ENCODE measurements around the gene AKAP6.

The AKAP6 gene

DNA sequence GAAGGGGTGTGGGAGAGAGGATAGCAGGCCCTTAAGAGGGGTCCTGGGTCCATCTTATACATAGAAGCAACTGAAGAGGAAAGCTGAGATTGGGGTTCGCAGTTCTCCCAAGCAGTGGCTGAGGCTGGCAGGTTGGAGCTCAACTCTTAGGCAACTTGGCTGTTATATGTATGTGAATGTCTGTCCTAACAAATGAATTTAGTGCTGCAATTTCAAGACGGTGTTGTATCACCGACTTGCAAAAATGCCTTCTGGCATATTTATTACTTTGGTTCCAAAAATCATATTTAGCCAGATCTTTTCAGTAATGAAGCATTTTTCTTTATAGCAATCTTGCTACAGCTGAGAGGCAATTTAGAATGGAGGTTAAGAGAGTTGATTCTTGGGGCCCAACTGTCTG lies 148.3 kb downstream of the AKAP6 start:
- DNase-seq (ENCODE audit: low read depth in 3 of 3, low spot score in 1 of 3) = no peak

DNA sequence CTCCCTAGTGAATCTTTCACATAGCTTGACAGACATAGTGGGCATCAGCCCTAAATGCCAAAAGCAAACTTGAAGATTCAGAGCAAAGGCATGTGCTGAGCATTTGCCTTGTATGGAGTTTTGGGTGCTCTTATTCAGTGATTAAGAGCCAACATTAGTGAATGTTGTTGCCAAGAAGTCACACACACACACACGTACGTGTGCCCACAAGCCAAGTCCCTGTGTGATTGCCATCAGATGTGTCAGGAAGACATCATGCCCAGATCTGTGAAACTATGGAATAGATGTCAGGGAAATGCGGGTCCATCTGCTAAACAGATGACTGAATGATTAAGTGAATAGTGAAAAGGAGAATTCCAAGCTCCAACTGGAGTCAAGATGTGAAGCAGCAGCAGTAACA lies 149.0 kb downstream of the AKAP6 start:
- no peak for DNase-seq (ENCODE audit: low read depth in 3 of 3, low spot score in 1 of 3)

GRCh38 chr14:32480337-32480736 lies 151.2 kb downstream of the AKAP6 start:
- DNase-seq (ENCODE audit: low read depth in 3 of 3, low spot score in 1 of 3) = no peak

DNA sequence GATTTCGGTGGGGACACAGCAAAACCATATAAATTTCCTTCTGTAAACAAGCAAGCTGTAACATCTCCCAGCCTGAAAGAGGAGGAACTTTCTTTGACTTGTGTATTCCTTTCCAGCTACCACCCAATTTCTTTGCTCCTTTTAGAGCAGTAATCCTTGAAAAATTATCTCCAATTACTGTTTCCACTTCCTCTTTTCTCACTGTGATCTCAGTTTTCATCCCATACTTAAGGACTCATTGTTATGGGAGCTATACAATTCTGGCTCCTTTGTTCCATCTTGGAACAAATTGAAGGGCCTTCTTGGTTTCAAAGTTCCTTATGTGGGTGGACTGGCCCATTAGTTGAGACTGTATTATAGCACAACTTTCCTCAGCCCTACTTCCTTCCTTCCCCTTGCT lies 152.6 kb downstream of the AKAP6 start:
- DNase-seq (ENCODE audit: low read depth in 3 of 3, low spot score in 1 of 3) = no peak

GRCh38 chr14:32491416-32492016 lies 162.4 kb downstream of the AKAP6 start:
- no peak for DNase-seq (ENCODE audit: low read depth in 3 of 3, low spot score in 1 of 3)

DNA sequence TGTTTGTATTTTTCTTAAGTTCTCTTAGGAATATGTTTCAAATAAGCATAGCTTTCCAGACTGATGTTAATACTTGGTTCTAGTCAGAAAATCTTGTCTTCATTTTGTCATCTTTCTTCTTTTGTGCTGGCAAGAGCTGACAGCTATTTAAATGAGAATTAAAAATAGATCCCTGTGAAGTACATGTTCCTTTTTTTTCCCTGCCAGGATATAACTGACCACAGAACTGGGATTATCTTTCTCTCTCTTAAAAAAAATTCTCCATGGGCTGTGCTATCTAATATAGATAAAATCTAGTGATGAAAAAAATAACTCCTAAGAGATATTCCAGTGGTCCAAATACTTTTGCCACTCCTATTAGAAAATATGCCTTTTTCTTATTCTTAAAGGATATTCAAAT lies 163.4 kb downstream of the AKAP6 start:
- DNase-seq (ENCODE audit: low read depth in 3 of 3, low spot score in 1 of 3) = no peak

DNA sequence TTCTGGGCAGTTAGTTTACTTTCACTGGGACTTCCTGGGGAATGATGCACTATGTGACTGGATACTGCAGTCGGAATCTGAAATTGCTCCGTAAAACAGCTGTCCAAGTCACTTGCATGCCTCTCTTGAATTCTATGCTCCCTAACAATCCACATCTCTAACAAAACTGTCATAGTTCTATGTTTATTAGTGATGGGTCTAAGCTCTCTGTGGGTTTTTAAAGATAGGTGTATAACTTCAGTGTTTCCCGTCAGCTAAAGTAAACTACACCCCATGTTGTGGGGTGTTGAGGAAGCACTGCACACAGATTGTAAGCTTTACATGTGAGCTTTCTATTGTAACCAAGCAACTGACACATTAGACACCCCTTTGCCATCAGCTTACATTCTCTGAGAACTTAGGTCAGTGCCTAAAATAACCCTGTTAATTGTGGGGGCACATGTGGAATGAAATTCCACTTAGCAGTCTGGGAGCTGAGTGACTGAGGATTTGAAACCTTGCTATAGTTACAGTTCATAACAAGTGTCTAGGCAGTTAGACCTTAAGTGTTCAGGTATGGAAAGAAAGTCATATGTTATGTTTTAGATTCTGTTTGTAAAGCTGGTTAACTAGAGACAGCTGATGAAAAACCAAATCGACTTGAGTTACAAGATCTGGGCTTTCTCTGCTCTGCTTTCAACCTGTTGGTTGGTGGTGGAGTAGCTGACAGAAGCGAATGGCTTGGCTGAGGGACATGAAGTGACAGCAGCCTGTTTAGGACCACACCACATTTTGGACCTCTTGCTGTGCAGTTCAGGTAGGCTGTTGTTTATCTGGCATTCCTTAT lies 165.7 kb downstream of the AKAP6 start:
- DNase-seq (ENCODE audit: low read depth in 3 of 3, low spot score in 1 of 3) = no peak

- no peak for DNase-seq (ENCODE audit: low read depth in 3 of 3, low spot score in 1 of 3)
Measured at GRCh38 chr14:32495435-32495734, 166.3 kb downstream of the AKAP6 start.

- DNase-seq (ENCODE audit: low read depth in 3 of 3, low spot score in 1 of 3) = no peak
Measured at GRCh38 chr14:32497248-32497647, 168.2 kb downstream of the AKAP6 start.

DNA sequence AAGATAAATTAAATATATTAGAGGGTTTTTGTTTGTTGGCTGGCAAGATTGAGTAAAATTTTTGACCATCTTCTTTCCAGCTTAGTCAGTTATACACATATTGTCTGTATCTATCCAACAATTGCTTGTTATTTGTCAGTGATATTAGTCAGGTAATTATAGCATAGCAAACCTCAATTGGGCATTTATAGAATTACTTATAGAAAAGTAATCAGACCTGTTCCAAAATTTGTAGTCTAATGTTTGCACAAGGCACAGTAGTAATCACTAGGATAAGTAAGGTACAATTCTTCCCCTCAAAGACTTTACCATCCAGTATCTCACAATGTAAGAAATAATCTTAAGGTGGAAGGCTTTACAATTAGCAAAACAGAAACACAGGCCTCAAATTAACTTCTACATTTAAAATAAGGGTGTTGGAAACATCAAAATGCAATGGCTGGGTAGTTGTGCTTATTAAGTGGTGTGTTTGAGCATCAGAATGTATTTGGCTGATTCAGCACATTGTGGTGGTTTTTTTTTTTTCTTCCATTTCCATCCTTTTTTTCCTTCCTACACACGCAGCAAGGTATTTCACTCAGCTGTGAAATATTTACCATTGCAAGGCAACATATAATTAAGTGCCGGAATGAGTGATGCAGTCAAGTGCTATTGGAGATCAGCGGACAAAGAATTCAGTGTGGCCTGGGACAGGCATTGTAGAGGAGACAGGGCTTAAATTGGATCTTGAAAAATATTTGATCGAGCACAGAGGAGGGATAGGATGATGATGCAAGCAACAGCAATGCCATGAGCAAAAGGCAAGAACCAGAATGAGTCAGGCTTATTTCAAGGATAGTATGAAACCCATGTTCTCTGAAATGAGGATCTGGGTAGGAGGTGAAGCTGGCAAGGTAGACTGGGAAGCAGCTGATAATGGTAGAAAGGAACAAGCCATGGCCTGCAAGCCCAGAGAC lies 178.2 kb downstream of the AKAP6 start:
- no peak for DNase-seq (ENCODE audit: low read depth in 3 of 3, low spot score in 1 of 3)

DNA sequence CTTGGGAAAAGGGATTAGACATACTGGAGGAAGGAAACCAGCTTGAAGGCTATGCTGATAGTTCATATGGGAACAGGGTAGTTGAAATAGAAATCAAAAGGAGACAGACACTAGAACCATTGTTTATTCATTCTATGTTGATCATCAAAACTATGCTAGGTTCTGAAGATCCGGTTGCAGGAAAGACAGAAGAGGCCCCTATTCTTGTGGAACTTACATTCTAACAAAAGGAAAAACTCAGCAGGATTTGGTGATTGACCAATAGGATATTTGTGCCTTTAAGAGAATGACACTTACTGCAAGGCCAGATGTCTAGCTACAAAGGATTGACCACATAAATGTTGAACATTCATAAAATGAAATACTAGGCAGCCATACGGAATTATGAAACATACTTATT lies 179.2 kb downstream of the AKAP6 start:
- no peak for DNase-seq (ENCODE audit: low read depth in 3 of 3, low spot score in 1 of 3)

- no peak for DNase-seq (ENCODE audit: low read depth in 3 of 3, low spot score in 1 of 3)
Measured at GRCh38 chr14:32509632-32510187, 180.6 kb downstream of the AKAP6 start.

DNA sequence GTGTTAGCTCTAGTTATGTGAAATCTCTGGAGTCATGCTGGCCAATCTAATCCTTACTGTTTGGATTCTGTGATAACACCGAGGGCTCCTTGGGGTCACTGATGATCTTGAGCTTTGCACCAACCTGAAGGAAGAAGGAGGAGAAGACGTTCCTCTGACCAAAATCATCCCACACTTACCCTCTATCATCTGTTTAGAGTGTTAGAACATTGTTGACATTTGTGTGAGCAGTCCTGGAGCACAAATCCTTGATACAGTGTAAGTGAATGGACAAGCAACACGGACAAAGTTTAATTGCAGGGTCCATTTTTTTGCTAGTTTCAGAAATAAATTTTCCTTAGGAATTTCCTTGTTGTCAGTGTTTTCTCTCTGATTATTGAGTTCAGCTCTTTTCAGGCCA lies 181.7 kb downstream of the AKAP6 start:
- DNase-seq (ENCODE audit: low read depth in 3 of 3, low spot score in 1 of 3) = no peak

DNA sequence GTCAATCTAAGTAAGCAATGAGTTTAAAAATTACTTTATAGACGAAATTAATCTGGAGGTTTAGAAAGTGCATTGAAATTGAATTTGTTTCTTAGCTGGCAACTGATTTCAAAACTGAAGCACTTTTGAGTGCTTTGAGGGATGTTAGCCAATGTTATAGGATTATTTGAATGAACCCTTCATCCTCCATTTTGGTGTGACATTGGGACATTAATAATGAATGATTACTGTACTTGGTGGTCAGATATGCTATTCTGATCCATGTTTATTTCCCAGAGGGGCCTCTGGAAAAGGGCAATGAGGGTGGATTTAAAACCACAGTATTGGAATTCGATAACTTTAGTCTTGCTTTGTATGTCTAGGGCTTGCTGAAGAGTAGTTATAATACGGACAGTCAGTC lies 183.2 kb downstream of the AKAP6 start:
- DNase-seq (ENCODE audit: low read depth in 3 of 3, low spot score in 1 of 3) = no peak

DNA sequence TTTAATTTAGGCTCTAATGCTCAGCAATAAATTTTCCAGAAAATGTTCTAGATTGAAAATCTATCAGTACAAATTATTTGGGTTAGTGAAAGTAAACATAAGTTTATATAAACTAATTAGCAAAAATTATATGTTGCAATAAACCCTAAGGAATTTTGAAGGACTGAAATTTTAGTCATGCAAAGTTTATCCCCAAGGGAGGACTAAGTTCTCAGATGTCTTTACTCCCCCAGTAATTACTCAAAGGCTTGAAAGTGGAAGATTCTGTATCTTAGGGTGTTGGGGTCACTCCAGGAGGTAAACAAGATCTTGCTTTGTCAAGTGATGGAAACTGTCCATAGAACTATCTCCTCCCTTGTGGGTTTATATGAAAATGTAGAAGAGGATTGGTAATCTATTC lies 183.7 kb downstream of the AKAP6 start:
- no peak for DNase-seq (ENCODE audit: low read depth in 3 of 3, low spot score in 1 of 3)

DNA sequence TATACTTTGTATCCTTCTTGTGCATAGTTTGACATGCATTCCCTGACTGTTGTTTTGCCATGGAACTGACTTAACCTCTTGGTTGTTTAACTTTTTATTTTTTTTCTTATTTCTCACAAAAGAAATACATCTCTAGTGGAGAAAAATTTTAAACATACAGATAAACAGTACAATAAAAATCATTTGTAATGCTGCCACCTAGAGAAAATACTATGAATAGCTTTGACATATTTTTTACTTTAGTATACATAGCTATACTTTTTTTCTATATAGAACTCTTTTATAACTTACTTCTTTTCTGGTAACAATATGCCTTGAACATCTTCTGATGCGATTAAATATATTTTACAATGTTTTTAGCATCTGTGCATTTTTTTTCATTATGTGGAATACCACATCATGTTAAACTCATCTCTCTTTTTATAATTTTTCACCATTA lies 184.5 kb downstream of the AKAP6 start:
- no peak for DNase-seq (ENCODE audit: low read depth in 3 of 3, low spot score in 1 of 3)

DNA sequence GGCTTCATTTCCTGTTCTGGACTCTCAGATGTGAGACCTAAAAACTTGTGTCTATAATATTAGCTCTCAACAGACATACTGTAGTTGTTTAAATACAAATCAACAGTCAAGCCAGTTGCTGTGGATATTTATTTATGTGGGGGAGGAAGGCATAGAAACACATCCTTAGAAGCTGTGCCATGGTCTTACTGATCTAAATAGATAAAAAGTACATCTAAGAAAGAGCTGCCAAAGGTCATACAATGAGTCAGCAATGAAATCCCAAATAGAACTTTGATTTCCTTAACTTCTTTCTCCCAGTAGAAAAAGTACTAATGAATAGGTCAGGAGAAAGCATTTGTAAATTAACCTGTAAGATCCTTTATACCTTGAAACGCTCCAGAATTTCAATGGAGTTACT lies 185.1 kb downstream of the AKAP6 start:
- no peak for DNase-seq (ENCODE audit: low read depth in 3 of 3, low spot score in 1 of 3)

DNA sequence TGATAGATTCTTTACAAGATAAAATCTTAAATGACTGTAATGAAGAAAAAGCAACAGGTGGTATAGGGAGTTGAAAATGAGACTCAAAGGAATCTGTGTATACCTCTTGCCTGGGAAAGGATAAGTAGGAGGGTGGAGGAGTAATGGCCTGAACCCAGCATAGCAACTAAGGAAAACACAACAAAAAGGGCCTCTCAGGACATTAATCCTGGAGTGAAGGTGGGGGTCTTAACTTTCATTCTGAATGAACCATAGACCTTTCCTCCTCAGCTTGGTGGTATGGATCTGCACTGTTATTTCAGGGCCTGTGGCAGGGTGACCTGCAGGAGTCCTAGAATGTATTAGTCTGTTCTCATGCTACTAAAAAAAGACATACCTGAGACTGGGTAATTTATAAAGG lies 185.6 kb downstream of the AKAP6 start:
- DNase-seq (ENCODE audit: low read depth in 3 of 3, low spot score in 1 of 3) = no peak

- DNase-seq (ENCODE audit: low read depth in 3 of 3, low spot score in 1 of 3) = no peak
Measured at GRCh38 chr14:32524609-32525375, 195.7 kb downstream of the AKAP6 start.

DNA sequence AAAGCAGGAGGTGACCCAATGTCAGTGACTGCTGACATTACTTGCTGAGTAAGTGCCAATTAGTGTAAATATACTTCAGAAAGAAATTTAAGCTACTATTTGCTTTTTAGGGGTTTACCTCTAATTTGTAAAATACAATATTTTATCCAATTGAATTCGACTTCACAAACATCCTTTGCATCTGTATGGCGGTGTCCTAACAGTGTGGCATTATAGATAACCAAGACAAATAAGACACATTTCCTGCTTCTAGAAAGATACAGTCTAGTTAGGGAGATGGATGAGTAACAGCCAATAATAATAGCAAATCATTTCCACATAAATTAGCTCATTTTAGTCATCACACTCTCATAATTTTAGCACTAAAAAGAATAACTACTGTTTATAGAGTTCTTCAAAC lies 196.5 kb downstream of the AKAP6 start:
- no peak for DNase-seq (ENCODE audit: low read depth in 3 of 3, low spot score in 1 of 3)

GRCh38 chr14:32530800-32531199 lies 201.7 kb downstream of the AKAP6 start:
- DNase-seq (ENCODE audit: low read depth in 3 of 3, low spot score in 1 of 3) = no peak

Measured in stimulated activated CD4-positive, alpha-beta T cell treated with anti-CD3 and anti-CD28 coated beads, TNF-alpha, amount 100 ng/mL, for 1 hour (primary cell).